DMS53 treated with DMSO at 0.1 percent for 48 hours (cell line): ENCODE data around the gene ANXA4.
"Not testable (repeated sequence)": the region's sequence is repeated elsewhere in the genome, so short reads cannot be mapped to it uniquely, and the experiment has no call there.

Experiments used
- DNase-seq: peaks from one replicate; lab custom pipeline; 2025; ENCODE audit not compliant: unreplicated experiment; lab: John Stamatoyannopoulos, UW

ANXA4 gene

GRCh38 chr2:69753659-69754363 lies 11.9 kb downstream of the ANXA4 start:
- no peak for DNase-seq

DNA sequence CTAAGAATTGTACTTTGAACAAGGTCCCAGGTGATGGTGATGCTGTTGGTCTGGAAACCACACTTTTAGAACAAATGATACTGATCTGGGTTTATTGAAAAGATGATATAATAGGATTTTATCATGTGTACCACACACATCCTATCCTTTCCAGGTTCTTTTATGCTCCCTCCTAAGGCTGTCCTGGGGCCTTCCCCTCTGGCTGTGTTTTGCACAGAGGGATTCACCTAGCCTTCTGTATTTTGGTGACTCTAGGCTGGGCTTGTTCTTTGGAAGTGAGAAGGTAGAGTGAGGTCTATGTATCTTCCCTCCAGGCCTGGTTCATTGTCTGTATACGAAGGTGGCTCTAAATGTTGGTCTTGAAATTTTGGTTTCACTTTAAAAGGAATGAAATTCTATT lies 12.7 kb downstream of the ANXA4 start:
- DNase-seq: no peak

- DNase-seq: peak; percentile 12
These were observed 14.0 kb downstream of the ANXA4 start for GRCh38 chr2:69755862-69756467.

DNA sequence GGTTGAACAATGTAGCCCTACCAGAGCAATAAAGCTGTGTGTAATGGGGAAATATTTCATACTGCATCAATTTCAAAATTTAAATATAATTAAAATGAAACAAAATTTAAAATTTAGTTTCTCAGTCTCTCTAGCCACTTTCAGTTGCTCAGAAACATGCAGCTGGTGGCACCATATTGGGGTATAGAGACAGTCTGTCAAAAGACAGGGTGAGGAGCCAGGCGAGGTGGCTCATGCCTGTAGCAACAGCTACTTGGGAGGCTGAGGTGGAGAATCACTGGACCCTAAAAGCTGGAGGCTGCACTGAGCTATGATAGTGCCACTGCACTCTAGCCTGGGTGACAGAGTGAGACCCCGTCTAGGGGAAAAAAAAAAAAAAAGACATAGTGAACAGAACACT lies 20.1 kb downstream of the ANXA4 start:
- DNase-seq: no peak

- no peak for DNase-seq
These were observed 20.9 kb downstream of the ANXA4 start for GRCh38 chr2:69762513-69763494.

DNA sequence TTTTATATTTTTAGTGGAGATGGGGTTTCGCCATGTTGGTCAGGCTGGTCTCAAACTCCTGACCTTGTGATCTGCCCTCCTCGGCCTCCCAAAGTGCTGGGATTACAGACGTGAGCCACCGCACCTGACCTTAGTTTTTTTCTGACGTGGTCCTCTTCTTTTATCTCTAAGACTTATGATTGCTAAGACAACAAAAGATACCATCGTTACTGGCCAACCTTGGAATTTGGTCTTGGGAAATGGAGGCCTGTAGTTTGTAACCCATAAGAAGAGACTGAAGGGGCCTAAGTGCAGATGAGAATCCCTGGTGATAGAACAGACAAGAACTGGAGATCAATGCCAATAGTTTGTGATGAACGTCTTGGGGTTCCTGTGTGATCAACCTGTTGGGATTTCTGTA lies 21.9 kb downstream of the ANXA4 start:
- DNase-seq: not testable (repeated sequence)

GRCh38 chr2:69764286-69765095 lies 22.6 kb downstream of the ANXA4 start:
- no peak for DNase-seq

GRCh38 chr2:69765096-69765380 lies 23.1 kb downstream of the ANXA4 start:
- peak; percentile 13 for DNase-seq

- no peak for DNase-seq
These were observed 24.1 kb downstream of the ANXA4 start for GRCh38 chr2:69766014-69766413.

DNA sequence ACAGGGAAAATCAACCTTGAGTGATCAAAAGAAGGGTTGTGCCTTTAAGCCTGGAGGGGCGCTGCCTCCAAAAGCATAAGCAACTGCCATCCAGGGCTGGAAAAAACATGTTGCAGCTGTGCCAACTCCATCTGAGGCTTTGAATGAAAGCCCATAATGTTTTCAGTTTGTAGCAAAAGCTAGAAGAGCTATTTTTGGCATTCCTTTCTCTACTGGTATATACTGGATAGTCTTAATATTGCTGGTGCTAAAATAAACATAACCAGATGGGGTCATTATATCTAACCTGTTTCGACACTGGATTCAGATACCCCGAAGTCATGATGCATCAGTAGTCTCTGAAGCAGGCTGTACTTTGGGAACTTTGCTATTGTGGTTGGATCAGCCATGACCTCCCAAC lies 25.1 kb downstream of the ANXA4 start:
- DNase-seq: no peak

DNA sequence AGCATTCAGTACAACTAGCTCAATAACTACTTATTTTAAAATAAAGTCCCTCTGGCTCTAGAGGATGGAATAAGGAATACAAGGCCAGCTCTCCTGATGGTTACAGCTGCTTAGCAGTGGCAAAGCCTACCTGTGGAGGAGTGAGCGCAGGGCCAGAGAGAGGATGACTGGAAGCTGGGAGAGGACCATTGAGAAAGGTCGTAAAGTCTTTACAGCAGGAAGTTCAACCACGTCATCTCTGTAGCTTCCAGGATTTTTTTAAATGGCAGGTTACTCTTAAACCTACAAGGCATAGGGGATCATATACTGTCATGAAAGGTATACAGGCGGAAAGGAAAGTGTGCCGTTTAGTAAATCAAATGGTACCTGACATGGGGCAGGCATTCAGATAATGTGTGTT lies 26.3 kb downstream of the ANXA4 start:
- no peak for DNase-seq

- no peak for DNase-seq
These were observed 26.9 kb downstream of the ANXA4 start for GRCh38 chr2:69768789-69769188.

DNA sequence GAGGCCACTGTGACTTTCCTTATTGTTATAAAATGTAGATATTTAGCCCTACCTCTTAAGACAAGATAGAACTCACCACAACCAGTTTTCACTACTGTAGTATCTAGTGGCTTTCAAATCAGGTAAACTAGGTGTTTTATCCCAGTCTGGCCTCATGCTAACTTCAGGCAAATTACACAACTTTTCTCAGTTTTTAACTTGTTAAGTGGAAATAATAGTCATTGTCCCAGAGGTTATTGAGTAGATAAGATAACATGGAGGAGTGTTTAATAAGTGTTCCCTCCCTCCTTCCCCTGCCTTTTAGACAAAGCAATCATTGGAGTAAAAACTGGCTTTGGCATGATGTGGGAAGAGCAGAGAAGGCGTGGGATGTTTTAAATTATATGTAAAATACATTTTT lies 27.3 kb downstream of the ANXA4 start:
- no peak for DNase-seq

GRCh38 chr2:69770193-69770702 lies 28.3 kb downstream of the ANXA4 start:
- peak; percentile 5 for DNase-seq

- DNase-seq: no peak
These were observed 28.8 kb downstream of the ANXA4 start for GRCh38 chr2:69770747-69771146.

DNA sequence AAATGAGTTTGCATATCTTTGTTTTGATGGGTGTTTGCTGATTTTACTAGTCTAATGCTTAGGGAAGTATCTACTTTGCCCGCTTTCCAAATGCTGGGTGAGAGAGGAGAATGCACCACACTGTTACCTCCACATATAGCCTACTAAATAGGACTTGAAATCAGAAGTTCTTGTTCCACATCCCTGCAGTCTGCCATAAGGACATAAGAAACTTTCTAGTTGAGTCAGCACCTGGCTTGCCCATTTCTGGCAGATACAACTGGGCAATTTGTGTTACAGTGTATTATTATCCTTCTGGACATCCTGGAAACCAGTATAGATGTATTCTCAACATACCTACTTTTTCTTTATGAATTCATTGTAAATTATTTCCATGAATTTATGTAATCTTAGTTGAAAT lies 29.5 kb downstream of the ANXA4 start:
- no peak for DNase-seq

- no peak for DNase-seq
These were observed 31.3 kb downstream of the ANXA4 start for GRCh38 chr2:69773206-69773605.

DNA sequence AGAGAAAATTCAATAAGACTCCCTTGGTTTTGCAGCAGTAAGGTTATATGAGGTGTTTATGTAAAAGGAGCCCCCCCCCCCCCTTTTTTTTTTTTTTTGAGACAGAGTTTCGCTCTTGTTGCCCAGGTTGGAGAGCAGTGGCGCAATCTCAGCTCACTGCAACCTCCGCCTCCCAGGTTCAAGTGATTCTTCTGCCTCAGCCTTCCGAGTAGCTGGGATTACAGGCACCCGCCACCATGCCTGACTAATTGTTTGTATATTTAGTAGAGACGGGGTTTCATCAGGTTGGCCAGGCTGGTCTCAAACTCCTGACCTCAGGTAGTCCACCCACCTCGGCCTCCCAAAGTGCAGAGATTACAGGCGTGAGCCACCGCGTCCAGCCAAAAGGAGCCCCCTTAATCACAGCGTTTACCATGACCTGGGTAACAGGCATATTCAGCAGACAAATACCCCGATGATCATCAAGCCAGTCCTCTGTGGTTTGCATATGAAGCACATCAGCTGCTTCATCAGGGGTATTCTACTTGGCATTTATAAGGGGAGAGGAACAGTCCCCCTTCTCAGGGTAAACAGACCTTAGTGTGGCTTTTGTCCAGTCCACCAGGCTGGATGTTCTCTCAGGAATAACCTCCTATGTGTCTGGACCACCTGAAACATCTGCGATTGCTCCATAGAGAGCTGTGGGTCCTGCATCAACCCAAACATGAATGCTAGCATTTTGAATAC lies 32.5 kb downstream of the ANXA4 start:
- not testable (repeated sequence) for DNase-seq

- no peak for DNase-seq
These were observed 33.3 kb downstream of the ANXA4 start for GRCh38 chr2:69774984-69775982.
